Neural cell (in vitro differentiated cells): ENCODE data around the gene SLC27A5. TPM values are rescaled to one million over a fixed set of nuclear protein-coding genes. Genes with fewer than 3 reads are reported as not detected.

Experiments
- H2AFZ ChIP-seq: fragments of 200-600, 300-800 bp; sonication (generic), shearing (Covaris generic); 2 replicates; pipeline ENCODE4 v1.6.0; 2014; ENCODE audit warnings: low read depth, mild to moderate bottlenecking, antibody characterized with exemption, low read length, moderate library complexity
- H3F3A ChIP-seq: fragments of 200-600 bp; shearing (Covaris generic); 2 replicates; pipeline ENCODE4 v1.6.1; 2016; ENCODE audit warnings: mild to moderate bottlenecking, moderate library complexity, mixed read lengths, antibody characterized with exemption, low read length; ENCODE audit not compliant: insufficient read depth, poor library complexity, severe bottlenecking
- H3K27ac ChIP-seq: fragments of 200-600, 300-800 bp; sonication (generic), shearing (Covaris generic); 2 replicates; pipeline ENCODE4 v1.5.1; 2014; ENCODE audit warnings: mild to moderate bottlenecking, low read length, moderate library complexity
- H3K27me3 ChIP-seq: fragments of 300-800, 200-600 bp; sonication (generic), shearing (Covaris generic); 2 replicates; pipeline ENCODE4 v1.6.0; 2014; ENCODE audit warnings: mild to moderate bottlenecking, low read depth, low read length, moderate library complexity; ENCODE audit not compliant: insufficient read depth
- H3K36me3 ChIP-seq: fragments of 300-800, 200-600 bp; sonication (generic), shearing (Covaris generic); 2 replicates; pipeline ENCODE4 v1.5.1; 2014; ENCODE audit warnings: mild to moderate bottlenecking, antibody characterized with exemption, low read length, moderate library complexity; ENCODE audit not compliant: insufficient read depth
- H3K4me2 ChIP-seq: fragments of 300-800, 200-600 bp; sonication (generic), shearing (Covaris generic); 2 replicates; pipeline ENCODE4 v1.6.0; 2014; ENCODE audit warnings: mild to moderate bottlenecking, low read length
- H3K4me3 ChIP-seq: fragments of 300-800, 200-600 bp; sonication (generic), shearing (Covaris generic); 2 replicates; pipeline ENCODE4 v1.5.1; 2014; ENCODE audit warnings: mild to moderate bottlenecking, low read length, moderate library complexity
- H3K79me2 ChIP-seq: fragments of 200-600 bp; shearing (Covaris generic); replicated peaks from 2 replicates; pipeline ENCODE4 v1.6.0; 2014; ENCODE audit warnings: mild to moderate bottlenecking, low read length, moderate library complexity; ENCODE audit not compliant: insufficient read depth
- H3K9ac ChIP-seq: fragments of 300-800, 200-600 bp; sonication (generic), shearing (Covaris generic); 2 replicates; pipeline ENCODE4 v1.6.1; 2016; ENCODE audit warnings: mild to moderate bottlenecking, low read length, mixed read lengths
- H3K9me2 ChIP-seq: fragments of 200-600 bp; shearing (Covaris generic); 2 replicates; pipeline ENCODE4 v1.6.1; 2016; ENCODE audit warnings: mild to moderate bottlenecking, low read length, mixed read lengths; ENCODE audit not compliant: insufficient read depth
- H3K9me3 ChIP-seq: fragments of 200-600, 300-800 bp; sonication (generic), shearing (Covaris generic); 2 replicates; pipeline ENCODE4 v1.6.1; 2016; ENCODE audit warnings: mild to moderate bottlenecking, mixed run types, low read length, moderate library complexity, mixed read lengths
- H4K20me1 ChIP-seq: fragments of 200-600 bp; shearing (Covaris generic); 2 replicates; pipeline ENCODE4 v1.6.1; 2016; ENCODE audit warnings: mild to moderate bottlenecking, mixed run types; ENCODE audit not compliant: insufficient read depth
- EP300 ChIP-seq: fragments of 450-650 bp; conservative IDR thresholded peaks from 2 replicates; pipeline ENCODE4 v1.6.1; 2014; ENCODE audit warnings: antibody characterized with exemption, mild to moderate bottlenecking, moderate library complexity; ENCODE audit not compliant: poor library complexity, severe bottlenecking
- EZH2 ChIP-seq: fragments of 200-600, 300-800 bp; shearing (Covaris generic), sonication (generic); IDR thresholded peaks from 2 replicates; pipeline ENCODE4 v1.6.1; 2014; ENCODE audit warnings: antibody characterized with exemption, low read length, borderline replicate concordance, mild to moderate bottlenecking; ENCODE audit not compliant: insufficient read depth, poor library complexity, severe bottlenecking
- MXI1 ChIP-seq: fragments of 450-650 bp; conservative IDR thresholded peaks from 2 replicates; pipeline ENCODE4 v1.6.1; 2014; ENCODE audit warnings: antibody characterized with exemption, mild to moderate bottlenecking; ENCODE audit not compliant: poor library complexity, severe bottlenecking
- POLR2AphosphoS5 ChIP-seq: IDR thresholded peaks from 2 replicates; pipeline ENCODE4 v1.6.1; 2012
- RAD21 ChIP-seq: fragments of 450-650 bp; conservative IDR thresholded peaks from 2 replicates; pipeline ENCODE4 v1.6.1; 2014; ENCODE audit warnings: antibody characterized with exemption, mild to moderate bottlenecking, moderate library complexity
- REST ChIP-seq: IDR thresholded peaks from 2 replicates; pipeline ENCODE4 v1.6.1; 2012; ENCODE audit warnings: borderline replicate concordance
- SMC3 ChIP-seq: fragments of 450-650 bp; conservative IDR thresholded peaks from 2 replicates; pipeline ENCODE4 v1.6.1; 2014; ENCODE audit warnings: antibody characterized with exemption, mild to moderate bottlenecking, moderate library complexity; ENCODE audit not compliant: poor library complexity
- TAF1 ChIP-seq: IDR thresholded peaks from 2 replicates; pipeline ENCODE4 v1.6.1; 2012; ENCODE audit warnings: low read depth
- polyA plus RNA-seq: library from polyadenylated mRNA; depleted of rRNA; stranded (reverse); fragments of >200 nt; gene quantifications from 2 replicates; pipeline ENCODE4 v1.2.3, GENCODE V29; 2014
- TF ChIP-seq, protein P1 (sequence below): fragments of 450-650 bp; IDR thresholded peaks from 2 replicates; pipeline ENCODE4 v1.5.1; 2014; ENCODE audit warnings: antibody characterized with exemption, mild to moderate bottlenecking, moderate library complexity; ENCODE audit not compliant: poor library complexity, severe bottlenecking

SLC27A5 gene
- polyA plus RNA-seq, 1 donor from 2014 or later: 14.9 TPM

GRCh38 chr19:58529405-58529804 lies 17.6 kb upstream of the SLC27A5 start:
- Histone ChIP-seq H3F3A (no peaks in the 10 kb centered on the region), H3K36me3 (no peaks in the 10 kb centered on the region), H3K9me3 (no peaks in the 10 kb centered on the region), H3K9me2 (no peaks in the 10 kb centered on the region), H3K79me2 (no peaks in the 10 kb centered on the region), H3K4me2 (no peak overlapping the region), H2AFZ (no peak overlapping the region), H3K27me3 (no peaks in the 10 kb centered on the region), H3K9ac (no peak overlapping the region), H3K27ac (no peak overlapping the region), H4K20me1 (no peaks in the 10 kb centered on the region), H3K4me3 (no peak overlapping the region)
- TF ChIP-seq, protein P1, sequence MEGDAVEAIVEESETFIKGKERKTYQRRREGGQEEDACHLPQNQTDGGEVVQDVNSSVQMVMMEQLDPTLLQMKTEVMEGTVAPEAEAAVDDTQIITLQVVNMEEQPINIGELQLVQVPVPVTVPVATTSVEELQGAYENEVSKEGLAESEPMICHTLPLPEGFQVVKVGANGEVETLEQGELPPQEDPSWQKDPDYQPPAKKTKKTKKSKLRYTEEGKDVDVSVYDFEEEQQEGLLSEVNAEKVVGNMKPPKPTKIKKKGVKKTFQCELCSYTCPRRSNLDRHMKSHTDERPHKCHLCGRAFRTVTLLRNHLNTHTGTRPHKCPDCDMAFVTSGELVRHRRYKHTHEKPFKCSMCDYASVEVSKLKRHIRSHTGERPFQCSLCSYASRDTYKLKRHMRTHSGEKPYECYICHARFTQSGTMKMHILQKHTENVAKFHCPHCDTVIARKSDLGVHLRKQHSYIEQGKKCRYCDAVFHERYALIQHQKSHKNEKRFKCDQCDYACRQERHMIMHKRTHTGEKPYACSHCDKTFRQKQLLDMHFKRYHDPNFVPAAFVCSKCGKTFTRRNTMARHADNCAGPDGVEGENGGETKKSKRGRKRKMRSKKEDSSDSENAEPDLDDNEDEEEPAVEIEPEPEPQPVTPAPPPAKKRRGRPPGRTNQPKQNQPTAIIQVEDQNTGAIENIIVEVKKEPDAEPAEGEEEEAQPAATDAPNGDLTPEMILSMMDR: no peak
- TF ChIP-seq EZH2: no peak
- no peak for TF ChIP-seq REST

- Histone ChIP-seq H3K27ac (no peak overlapping the region), H4K20me1 (no peaks in the 10 kb centered on the region), H3K9me3 (no peaks in the 10 kb centered on the region), H3F3A (peaks cover 7% of the 10 kb centered on the region), H3K4me3 (no peak overlapping the region), H3K36me3 (no peaks in the 10 kb centered on the region), H3K27me3 (no peaks in the 10 kb centered on the region), H3K79me2 (peaks cover 8% of the 10 kb centered on the region), H3K4me2 (no peak overlapping the region), H3K9ac (no peak overlapping the region), H2AFZ (no peak overlapping the region), H3K9me2 (no peaks in the 10 kb centered on the region)
- no peak for TF ChIP-seq EP300
- TF ChIP-seq POLR2AphosphoS5: no peak
- TF ChIP-seq RAD21: no peak
- TF ChIP-seq SMC3: no peak
- no peak for TF ChIP-seq TAF1
- no peak for TF ChIP-seq MXI1
- TF ChIP-seq EZH2: no peak
- no peak for TF ChIP-seq REST
- TF ChIP-seq, protein P1: no peak
Observed at GRCh38 chr19:58522709-58523108, 10.9 kb upstream of the SLC27A5 start.
